Adipose tissue (tissue), 3 donors: ENCODE data around the gene OPRPN. TPM values are rescaled to one million over a fixed set of nuclear protein-coding genes. Genes with fewer than 3 reads are reported as not detected.

Source experiments
- H3K27ac ChIP-seq: one replicate; pipeline ENCODE4 v1.5.1; 2013; ENCODE audit warnings: low read depth, low read length
- WGBS, 3 donors: extraction: QIAGEN DNeasy Blood & Tissue Kit; methylation state at CpG; one replicate each; pipeline ENCODE4 v1.1.7; 2013; 5-methylcytosine and 5-hydroxymethylcytosine counted together
- polyA plus RNA-seq, 3 donors: library from polyadenylated mRNA; stranded (reverse); fragments of 200-250 nt; gene quantifications; one replicate each; pipeline ENCODE4 v1.2.3, GENCODE V29; 2013
- donor health status: healthy with polysubstance abuse.
- donor health status: Bipolar disorder and iron deficiency.
- donor health status: healthy.

Gene OPRPN
- not detected for polyA plus RNA-seq

DNA sequence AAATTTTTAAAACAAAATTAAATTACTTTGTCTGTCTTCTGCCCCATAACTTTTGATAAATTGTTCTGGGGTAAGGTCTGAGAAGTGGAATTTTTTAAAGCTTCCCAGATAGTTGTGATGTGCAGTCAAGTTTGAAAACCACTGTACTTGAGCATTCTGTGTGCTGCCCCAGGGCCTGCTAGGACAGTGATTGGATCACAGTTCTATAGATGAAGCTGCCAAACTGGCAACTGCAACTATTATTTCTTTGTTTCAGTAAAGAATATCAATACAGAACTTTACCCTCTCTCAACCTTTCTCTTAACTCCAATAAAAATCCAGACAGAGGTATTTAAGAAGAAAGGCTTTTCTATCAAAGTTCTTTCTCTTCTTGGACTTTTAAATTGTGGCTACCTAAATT lies at the start of gene OPRPN:
OPRPN (plus strand) TSS at position 361 of the 400 bp plus-strand sequence. CDS start 1,346 bp downstream, outside the sequence.
- H3K27ac ChIP-seq: no peak within 1 kb of the TSS

GRCh38 chr4:70356185-70356584 lies 41.6 kb upstream of the OPRPN start:
- WGBS, 3 donors: 48 to 67% (median 63%) methylated on average over 1 of the region's 1 CpG
- H3K27ac ChIP-seq: no peak overlapping the region

DNA sequence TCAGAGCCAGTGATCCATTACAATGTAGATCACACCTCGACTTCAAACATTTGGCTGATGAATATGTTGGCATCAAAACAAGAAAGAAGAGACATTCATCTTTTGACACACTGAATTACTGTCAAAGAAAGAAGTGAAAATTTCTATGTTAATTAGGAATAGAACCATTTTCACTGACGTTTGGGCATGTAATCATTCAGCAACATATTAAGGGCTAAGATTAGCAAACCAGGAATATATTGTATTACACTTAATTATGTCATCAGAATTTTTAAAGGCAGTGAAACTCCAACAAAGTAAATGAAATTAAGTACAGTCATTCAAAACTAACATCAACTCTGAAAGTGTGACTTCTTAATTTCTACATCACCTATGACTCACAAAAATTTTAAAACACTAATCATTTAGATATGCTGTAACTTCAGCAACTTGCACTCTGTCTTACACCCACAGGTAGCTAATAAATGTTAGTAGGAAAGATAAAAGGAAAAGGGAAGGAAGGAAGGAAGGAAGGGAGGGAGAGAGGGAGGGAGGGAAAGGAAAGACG lies 38.6 kb upstream of the OPRPN start:
- H3K27ac ChIP-seq: no peak overlapping the region
- WGBS, 3 donors: 54 to 55% (median 55%) methylated on average over 3 of the region's 3 CpGs

- WGBS, 3 donors: 43 to 66% (median 62%) methylated on average over 3 of the region's 3 CpGs
- H3K27ac ChIP-seq: no peak within 1 kb of the TSS
These were observed 37.3 kb upstream of the OPRPN start, which contains the start of gene SMR3A for GRCh38 chr4:70360460-70360859. TSS of gene SMR3A (plus strand) at chr4:70360760. CDS start at chr4:70362116, 1,356 bp downstream.

- 88 to 91% (median 90%) methylated on average over 5 of the region's 5 CpGs for WGBS, 3 donors
- no peak overlapping the region for H3K27ac ChIP-seq
These were observed 33.7 kb upstream of the OPRPN start for GRCh38 chr4:70364002-70364401.

- 34 to 46% (median 43%) methylated on average over 2 of the region's 2 CpGs for WGBS, 3 donors
- H3K27ac ChIP-seq: no peak overlapping the region
These were observed 32.3 kb upstream of the OPRPN start for GRCh38 chr4:70365479-70365878.

GRCh38 chr4:70367813-70368212 lies 29.9 kb upstream of the OPRPN start:
- H3K27ac ChIP-seq: no peak overlapping the region
- WGBS, 3 donors: 94 to 95% (median 94%) methylated on average over 1 of the region's 1 CpG

DNA sequence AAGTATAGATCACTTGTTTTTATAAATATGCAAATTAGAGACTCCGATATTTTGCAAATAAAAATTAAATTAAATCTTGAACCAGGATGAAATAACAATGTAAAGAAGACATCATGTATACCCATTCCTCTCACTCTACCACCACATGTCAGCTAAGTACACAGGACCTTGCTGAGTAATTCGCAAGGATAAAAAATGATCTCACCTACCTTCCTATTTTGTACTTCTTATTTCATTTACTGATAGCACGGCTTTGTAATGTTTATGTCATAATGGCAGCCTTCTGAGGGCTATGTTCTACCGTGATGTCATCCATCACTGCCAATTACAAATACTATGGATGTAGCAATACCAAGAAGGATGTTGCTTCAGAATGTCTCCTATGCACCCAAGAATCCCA lies 25.8 kb upstream of the OPRPN start:
- no peak overlapping the region for H3K27ac ChIP-seq
- 81 to 89% (median 82%) methylated on average over 4 of the region's 4 CpGs for WGBS, 3 donors

GRCh38 chr4:70372760-70373159 lies 25.0 kb upstream of the OPRPN start:
- no peak overlapping the region for H3K27ac ChIP-seq
- WGBS, 3 donors: 75 to 85% (median 77%) methylated on average over 3 of the region's 3 CpGs

DNA sequence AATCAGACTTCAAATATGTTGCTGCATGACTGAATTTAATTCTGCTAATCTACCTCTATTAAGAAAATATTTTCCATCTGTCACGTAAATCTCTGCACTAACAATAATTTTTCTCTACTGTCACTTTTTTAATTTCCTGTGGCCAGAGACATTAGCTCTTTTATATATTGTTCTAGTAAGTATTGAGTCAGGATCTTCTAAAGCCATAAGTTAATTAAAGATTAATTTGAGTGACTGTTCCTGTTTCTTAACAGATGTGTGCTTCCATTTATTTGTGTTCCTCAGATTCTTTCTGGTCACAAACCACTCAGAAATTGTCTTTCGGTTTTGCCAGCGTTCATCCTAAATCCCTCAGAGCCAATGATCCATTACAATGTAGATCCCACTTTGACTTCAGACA lies 17.2 kb upstream of the OPRPN start:
- no peak overlapping the region for H3K27ac ChIP-seq
- 72 to 88% (median 81%) methylated on average over 3 of the region's 3 CpGs for WGBS, 3 donors

- no peak within 1 kb of the TSS for H3K27ac ChIP-seq
- WGBS, 3 donors: 53 to 73% (median 56%) methylated on average over 5 of the region's 5 CpGs
These were observed 15.0 kb upstream of the OPRPN start, which contains the start of gene SMR3B for GRCh38 chr4:70382691-70383181. TSS of gene SMR3B (plus strand) at chr4:70383131. CDS start at chr4:70384511, 1,380 bp downstream.

DNA sequence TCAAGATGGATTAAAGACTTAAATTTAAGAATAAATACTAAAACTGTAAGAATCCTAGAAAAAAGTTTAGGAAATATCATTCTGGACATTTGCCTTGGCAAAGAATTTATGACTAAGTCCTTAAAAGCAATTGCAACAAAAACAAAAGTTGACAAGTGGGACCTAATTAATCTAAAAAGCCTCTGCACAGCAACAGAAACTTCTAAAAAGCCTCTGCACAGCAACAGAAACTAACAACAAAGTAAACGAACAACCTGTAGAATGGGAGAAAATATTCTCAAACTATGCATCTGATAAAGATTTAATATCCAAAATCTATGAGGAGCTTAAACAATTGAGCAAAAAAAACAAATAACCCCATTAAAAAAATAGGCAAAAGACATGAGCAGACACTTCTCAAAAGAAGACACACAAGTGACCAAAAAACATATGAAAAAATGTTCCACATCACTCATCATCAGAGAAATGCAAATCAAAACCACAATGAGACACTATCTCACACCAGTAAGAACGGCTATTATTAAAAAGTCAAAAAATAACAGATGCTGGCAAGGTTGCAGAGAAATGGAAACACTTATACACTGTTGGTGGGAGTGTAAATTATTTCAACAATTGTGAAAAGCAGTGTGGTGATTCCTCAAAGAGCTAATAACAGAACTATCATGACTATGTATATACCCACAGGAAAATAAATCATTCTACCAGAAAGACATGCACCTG lies 5.5 kb upstream of the OPRPN start:
- no peak overlapping the region for H3K27ac ChIP-seq
- WGBS, 3 donors: 54 to 64% (median 60%) methylated on average over 2 of the region's 2 CpGs

DNA sequence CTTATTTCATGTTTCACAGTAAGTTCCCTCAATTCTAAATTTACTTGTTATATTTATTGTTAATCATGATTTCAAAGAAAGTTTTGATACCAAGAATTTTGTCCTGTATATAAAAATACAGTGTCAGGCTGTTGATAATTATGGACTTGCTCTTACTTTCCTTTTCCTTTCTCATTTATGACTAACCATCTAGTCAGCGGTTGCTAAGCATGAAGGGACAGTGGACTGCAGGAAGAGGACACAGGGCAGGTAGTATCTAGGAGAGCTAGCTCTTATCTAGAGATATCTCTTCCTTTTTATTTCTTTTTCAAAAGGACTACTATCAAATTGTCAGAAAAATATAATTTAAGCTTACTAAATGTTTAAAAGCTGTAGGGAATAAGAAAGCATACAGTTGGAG lies 1.6 kb downstream of the OPRPN start:
- no peak overlapping the region for H3K27ac ChIP-seq
- WGBS, 3 donors: 85 to 100% (median 96%) methylated on average over 1 of the region's 1 CpG

GRCh38 chr4:70402762-70403161 lies 5.0 kb downstream of the OPRPN start:
- 68 to 90% (median 75%) methylated on average over 1 of the region's 1 CpG for WGBS, 3 donors
- H3K27ac ChIP-seq: no peak overlapping the region

GRCh38 chr4:70405765-70406164 lies 8.0 kb downstream of the OPRPN start:
- H3K27ac ChIP-seq: no peak overlapping the region
- WGBS, 3 donors: 55 to 76% (median 74%) methylated on average over 6 of the region's 6 CpGs

DNA sequence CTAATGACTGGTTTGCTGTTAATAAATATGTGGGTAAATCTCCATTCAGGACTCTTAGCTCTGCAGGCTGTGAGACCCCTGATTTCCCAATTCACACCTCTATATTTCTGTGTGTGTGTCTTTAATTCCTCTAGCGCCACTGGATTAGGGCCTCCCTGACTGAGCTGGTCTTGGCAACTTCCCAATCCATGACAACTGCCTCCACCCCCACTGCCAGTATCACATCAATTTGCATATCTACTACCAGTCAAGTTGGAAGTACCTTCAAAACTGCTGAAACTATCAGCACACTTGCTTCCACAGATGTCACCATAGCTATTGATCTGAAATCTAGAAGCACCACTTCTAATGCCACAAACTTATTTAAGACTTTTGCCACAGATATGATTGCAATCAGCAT lies 27.6 kb downstream of the OPRPN start:
- WGBS, 3 donors: 76 to 86% (median 77%) methylated on average over 1 of the region's 1 CpG

DNA sequence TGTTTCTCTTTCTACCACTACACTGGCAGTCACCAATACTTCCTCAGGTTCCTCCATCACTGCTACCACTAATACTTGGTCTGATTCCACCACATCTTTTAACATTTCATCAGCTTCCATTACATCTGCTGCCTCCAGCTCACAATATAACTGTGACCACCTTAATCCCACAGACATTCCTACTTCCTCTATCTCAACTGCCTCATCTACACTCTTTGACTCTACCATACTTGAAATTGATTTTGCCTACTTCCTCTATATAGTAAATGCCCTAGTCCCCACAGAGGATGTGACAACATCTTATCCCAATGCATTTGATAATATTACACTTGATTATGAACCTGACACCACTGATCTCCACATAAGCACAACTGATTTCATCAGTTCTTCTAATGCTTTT lies 29.0 kb downstream of the OPRPN start:
- H3K27ac ChIP-seq: no peak overlapping the region

More for the DNA sequence above, 27.6 kb downstream of the OPRPN start:
- no peak overlapping the region for H3K27ac ChIP-seq

DNA sequence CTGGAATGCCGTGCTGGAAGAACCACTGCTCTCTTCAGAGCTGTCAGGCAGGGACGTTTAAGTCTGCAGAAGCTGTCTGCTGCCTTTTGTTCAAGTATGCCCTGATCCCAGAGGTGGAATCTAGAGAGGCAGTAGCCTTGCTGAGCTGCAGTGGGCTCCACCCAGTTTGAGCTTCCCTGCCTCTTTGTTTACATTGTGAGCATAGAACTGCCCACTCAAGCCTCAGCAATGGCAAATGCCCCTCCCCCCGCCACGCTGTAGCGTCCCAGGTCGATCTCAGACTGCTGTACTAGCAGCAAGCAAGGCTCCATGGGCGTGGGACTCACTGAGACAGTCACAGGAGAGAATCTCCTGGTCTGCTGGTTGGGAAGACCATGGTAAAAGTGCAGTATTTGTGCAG lies 39.5 kb downstream of the OPRPN start:
- WGBS, 3 donors: 56 to 63% (median 62%) methylated on average over 7 of the region's 7 CpGs

GRCh38 chr4:70442474-70442873 lies 44.7 kb downstream of the OPRPN start:
- H3K27ac ChIP-seq: no peak overlapping the region

More for the DNA sequence above, 39.5 kb downstream of the OPRPN start:
- H3K27ac ChIP-seq: no peak overlapping the region

DNA sequence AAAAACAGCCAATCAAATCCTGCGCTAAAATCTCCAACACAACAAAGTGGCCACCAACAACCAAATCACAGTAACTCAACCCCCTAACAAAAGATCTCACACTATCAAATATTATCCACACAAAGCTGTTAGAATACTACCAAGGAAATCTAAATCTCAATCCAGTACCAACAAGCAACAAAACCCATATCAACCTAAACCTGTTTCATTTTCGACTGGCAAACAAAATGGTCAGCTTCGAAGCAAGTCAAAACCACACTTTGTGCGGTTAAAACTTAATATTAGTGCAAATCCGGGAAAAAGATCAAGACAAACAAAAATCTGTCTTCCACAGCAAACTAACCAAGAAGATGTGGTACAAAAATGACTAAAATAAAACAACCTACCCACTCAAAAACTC lies 45.6 kb downstream of the OPRPN start:
- WGBS, 3 donors: 85 to 92% (median 92%) methylated on average over 5 of the region's 5 CpGs
- no peak overlapping the region for H3K27ac ChIP-seq
